Erythroblast (primary cell): ENCODE measurements around the gene SBF2.
"Not testable (repeated sequence)": the region's sequence is repeated elsewhere in the genome, so short reads cannot be mapped to it uniquely, and the experiment has no call there.

Experiments
- DNase-seq, 2 experiments: peaks; one replicate each; lab custom pipeline; 2025; lab: John Stamatoyannopoulos, UW
- GATA1 ChIP-seq: IDR thresholded peaks from 2 replicates; pipeline ENCODE4 v1.6.1; 2011; ENCODE audit warnings: low read depth, mild to moderate bottlenecking, control low read depth, low read length, moderate library complexity
- POLR2A ChIP-seq: IDR thresholded peaks from 2 replicates; pipeline ENCODE4 v1.6.1; 2011; ENCODE audit warnings: mild to moderate bottlenecking, low read length

The SBF2 gene

DNA sequence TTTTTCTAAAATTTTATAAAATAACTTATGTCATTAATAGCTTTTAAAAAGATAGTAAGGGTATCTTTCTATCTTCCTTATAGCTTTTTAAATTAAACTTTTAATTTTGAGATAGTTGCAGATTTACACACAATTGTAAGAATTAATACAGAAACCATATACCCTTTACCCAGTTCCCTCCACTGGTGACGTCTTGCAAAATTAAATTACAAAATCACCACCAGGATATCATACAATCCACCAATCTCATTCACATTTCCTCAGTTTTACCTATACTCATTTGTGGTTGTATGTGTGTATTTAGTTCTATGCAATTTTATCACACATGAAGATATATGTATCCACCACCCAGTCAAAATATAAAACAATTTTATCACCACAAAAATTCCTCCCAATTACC lies 10.0 kb downstream of the SBF2 start:
- TF ChIP-seq GATA1: no peak
- no peak for TF ChIP-seq POLR2A
- DNase-seq: no peak

GRCh38 chr11:10282117-10282516 lies 11.9 kb downstream of the SBF2 start:
- TF ChIP-seq POLR2A (no peak), GATA1 (no peak)
- DNase-seq: no peak

DNA sequence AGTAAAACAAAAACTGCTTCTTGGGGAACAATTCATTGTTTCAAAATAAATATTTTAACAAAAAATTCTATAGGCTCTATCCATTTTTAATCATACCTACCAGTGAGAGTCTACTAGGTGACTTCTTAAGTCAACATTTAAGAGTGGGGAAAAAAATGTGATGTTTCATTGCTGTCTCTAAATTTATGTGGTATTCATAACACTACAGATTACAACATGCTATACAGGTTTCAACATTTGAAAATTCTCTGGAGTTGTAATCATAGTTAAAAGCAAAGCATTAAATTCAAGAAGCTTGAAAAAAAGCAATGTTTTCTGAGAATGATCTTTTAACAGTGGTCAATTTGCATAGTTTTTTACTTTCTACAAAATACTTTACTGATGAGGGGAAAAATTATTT lies 18.3 kb downstream of the SBF2 start:
- no peak for DNase-seq
- TF ChIP-seq POLR2A: no peak
- no peak for TF ChIP-seq GATA1

GRCh38 chr11:10274726-10275125 lies 19.3 kb downstream of the SBF2 start:
- DNase-seq: no peak
- TF ChIP-seq POLR2A: no peak
- TF ChIP-seq GATA1: no peak

GRCh38 chr11:10273738-10274137 lies 20.3 kb downstream of the SBF2 start:
- TF ChIP-seq GATA1 (no peak), POLR2A (no peak)
- DNase-seq: no peak

DNA sequence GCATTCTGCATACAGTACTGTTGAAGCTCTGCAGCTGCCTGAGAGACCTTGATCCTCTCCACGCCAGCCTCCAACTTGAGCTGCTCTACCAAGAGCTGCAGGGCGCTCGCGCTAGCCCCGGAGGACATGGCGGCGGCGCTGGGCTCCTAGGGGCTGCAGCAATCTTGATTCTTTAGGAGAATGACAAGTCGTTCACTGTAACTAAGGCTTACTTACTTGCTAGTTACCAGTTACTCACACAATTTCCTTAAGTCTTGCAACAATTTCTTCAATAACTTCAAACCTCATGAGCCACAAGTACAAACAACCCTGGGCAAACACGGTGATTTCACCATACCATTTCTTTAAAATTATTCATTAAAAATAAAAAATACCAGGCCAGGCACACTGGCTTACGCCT lies 21.9 kb downstream of the SBF2 start:
- DNase-seq: no peak
- no peak for TF ChIP-seq GATA1
- TF ChIP-seq POLR2A: no peak

- DNase-seq: no peak
- TF ChIP-seq GATA1 (no peak), POLR2A (no peak)
Measured at GRCh38 chr11:10268746-10269488, 25.1 kb downstream of the SBF2 start.

- TF ChIP-seq GATA1: no peak
- no peak for DNase-seq
Measured at GRCh38 chr11:10267821-10268220, 26.2 kb downstream of the SBF2 start.

DNA sequence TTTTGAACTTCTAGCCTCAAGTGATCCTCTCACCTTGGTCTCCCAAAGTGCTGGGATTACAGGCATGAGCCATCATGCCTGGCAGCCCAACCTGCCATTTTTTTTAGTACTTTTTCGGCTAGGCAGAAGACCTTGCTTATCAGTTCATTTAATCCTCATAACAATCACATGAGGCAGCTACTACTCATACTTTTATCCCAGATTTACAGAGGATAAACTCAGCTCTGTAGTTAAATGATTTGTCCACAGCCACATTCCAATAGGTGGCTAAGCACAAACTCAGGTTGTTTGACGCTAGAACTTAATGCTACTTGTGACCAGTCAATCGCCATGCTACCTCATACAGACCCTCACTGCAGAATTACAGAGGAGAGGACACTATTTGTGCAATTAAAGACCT lies 28.1 kb downstream of the SBF2 start:
- TF ChIP-seq GATA1 (no peak), POLR2A (no peak)
- DNase-seq: no peak

DNA sequence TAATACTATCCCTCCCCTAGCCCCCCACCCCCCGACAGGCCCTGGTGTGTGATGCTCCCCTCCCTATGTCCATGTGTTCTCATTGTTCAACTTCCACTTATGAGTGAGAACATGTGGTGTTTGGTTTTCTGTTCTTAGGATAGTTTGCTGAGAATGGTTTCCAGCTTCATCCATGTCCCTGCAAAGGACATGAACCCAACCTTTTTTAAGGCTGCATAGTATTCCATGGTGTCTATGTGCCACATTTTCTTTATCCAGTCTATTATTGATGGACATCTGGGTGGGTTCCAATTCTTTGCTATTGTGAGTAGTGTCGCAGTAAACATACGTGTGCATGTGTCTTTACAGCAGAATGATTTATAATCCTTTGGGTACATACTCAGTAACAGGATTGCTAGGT lies 29.3 kb downstream of the SBF2 start:
- not testable (repeated sequence) for DNase-seq

GRCh38 chr11:10263929-10264328 lies 30.1 kb downstream of the SBF2 start:
- DNase-seq: no peak
- TF ChIP-seq GATA1 (no peak), POLR2A (no peak)

DNA sequence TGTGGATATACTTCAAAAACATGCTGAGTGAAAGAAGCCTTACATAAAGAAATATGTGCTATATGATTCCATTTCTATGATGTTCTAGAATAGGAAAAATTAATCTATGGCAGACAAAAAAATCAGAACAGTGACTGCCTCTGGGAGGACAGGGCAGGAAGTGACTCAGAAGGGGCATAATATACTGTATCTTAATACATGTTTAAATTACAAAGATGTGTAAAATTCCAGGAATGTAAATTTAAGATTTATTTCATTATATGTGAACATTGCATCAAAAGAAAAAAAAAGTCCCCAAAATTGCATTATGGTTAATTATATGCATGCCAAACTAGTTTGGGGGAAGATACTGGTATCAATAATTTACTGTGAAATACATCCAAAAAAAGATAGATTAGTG lies 32.2 kb downstream of the SBF2 start:
- TF ChIP-seq GATA1 (no peak), POLR2A (no peak)
- no peak for DNase-seq

- TF ChIP-seq POLR2A (no peak), GATA1 (no peak)
- no peak for DNase-seq
Measured at GRCh38 chr11:10257478-10257877, 36.5 kb downstream of the SBF2 start.

DNA sequence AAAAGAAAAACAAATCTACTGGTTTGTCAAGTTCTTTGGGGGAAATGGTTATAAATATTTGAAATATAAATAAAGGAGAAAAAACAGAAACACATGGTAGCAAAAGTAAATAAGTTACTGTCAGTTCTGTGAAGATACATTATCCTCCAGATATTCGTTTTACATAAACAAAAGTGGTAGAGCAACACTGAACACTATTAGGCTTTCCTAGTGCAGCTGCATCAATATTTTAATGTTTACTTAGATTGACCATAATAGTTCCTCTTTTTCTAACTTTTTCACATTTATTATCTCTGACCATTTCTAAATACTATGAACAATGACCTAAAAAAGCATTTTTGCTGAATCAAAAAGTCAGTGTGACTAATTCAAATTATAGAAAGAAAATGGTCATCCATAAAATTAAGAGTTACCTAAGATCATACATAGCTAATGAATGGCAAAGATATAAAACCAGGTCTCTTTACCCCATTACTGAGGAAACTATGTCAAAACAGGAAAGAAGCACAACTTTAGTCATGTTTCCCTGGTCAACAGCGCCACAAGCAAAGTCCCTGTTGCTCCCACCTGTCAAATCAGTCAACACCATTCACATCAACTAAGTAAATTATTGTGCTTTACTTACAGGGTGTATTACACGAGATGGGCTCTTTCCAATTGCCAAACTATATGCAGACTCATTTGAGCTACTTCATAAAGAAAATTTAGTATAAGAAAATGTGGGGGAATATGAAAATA lies 38.5 kb downstream of the SBF2 start:
- TF ChIP-seq POLR2A (no peak), GATA1 (no peak)
- no peak for DNase-seq

DNA sequence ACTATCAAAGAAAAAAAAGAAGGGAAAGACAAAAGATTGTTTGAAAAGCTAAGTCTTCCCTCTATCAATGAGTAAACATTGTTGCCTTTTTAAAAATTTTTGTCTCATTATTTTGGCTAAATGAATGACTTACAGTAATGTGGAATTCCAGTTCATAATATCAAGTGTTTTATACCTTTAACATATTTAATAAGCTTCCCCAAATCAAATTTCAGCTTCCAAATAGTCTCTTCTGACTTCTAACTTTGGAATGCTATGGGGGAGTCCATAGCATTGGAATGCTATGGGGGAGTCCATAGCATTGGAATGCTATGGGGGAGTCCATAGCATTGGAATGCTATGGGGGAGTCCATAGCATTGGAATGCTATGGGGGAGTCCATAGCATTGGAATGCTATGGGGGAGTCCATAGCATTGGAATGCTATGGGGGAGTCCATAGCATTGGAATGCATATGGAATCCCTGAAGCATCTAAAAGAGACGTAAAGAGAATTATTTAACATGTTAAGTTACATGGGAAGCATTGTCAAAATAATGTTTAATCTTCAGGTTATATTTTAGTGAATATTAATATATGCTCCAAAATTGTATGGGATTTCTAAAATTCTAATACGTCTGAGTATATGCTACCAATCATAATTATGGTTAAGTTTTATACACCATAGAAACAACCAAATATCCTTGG lies 44.4 kb downstream of the SBF2 start:
- not testable (repeated sequence) for DNase-seq
